B cell (primary cell): ENCODE results near the gene MYCBP2. TPM values are rescaled to one million over a fixed set of nuclear protein-coding genes. Genes with fewer than 3 reads are reported as not detected.

Source experiments
- ATAC-seq: fragments of 200-7000 bp; cut with Tn5 transposase; one replicate; pipeline ENCODE4 v1.10.0; 2021; ENCODE audit warnings: low read depth, mild to moderate bottlenecking, moderate number of reproducible peaks, moderate library complexity
- CTCF ChIA-PET: fragments of 350-600 bp; sonication (Branson Sonifier 250); formaldehyde crosslinking; loops from one replicate; lab custom pipeline; 2021; ENCODE audit warnings: antibody characterized with exemption, inconsistent platforms; lab: Charles Lee
- POLR2A ChIA-PET: fragments of 350-600 bp; sonication (Branson Sonifier 250); formaldehyde crosslinking; loops from one replicate; lab custom pipeline; 2021; ENCODE audit warnings: antibody characterized with exemption; lab: Charles Lee
- DNase-seq: peaks from one replicate; pipeline ENCODE4 v3.0.0; 2013
- H2AFZ ChIP-seq: 2 replicates; pipeline ENCODE4 v1.6.1; 2012; ENCODE audit warnings: mild to moderate bottlenecking, low read depth, low read length; ENCODE audit not compliant: insufficient read depth, poor library complexity, severe bottlenecking
- H3K27ac ChIP-seq, 2 donors: 1 replicate in 1 of 2; 2 replicates in 1 of 2; pipeline ENCODE4 v1.5.1; 2012 to 2013; ENCODE audit warnings: low read length in 2 of 2, mild to moderate bottlenecking in 2 of 2, moderate library complexity in 1 of 2
- H3K27me3 ChIP-seq, 4 experiments: fragments of 200-600 bp in 1 of 4; sonication (generic) in 1 of 4; replicated peaks in 1 of 4; 1 replicate in 2 of 4; 2 replicates in 2 of 4; pipeline versions ENCODE4 v1.6.1 to v1.7.0; 2013 to 2016; ENCODE audit warnings: low read length in 3 of 4, mild to moderate bottlenecking in 2 of 4, mixed read lengths in 1 of 4, moderate library complexity in 1 of 4; ENCODE audit not compliant: insufficient read depth in 4 of 4, control insufficient read depth in 3 of 4; ENCODE audit errors: control extremely low read depth in 1 of 4
- H3K36me3 ChIP-seq, 2 experiments: replicated peaks in 1 of 2; 1 replicate in 1 of 2; 2 replicates in 1 of 2; pipeline versions ENCODE4 v1.6.1 to v1.7.1; 2013; ENCODE audit warnings: low read length in 1 of 2; ENCODE audit not compliant: insufficient read depth in 2 of 2, control insufficient read depth in 1 of 2; ENCODE audit errors: control extremely low read depth in 1 of 2, extremely low read depth in 1 of 2
- H3K4me1 ChIP-seq, 2 donors: fragments of 200-600 bp in 1 of 2; sonication (generic) in 1 of 2; 1 replicate in 1 of 2; 2 replicates in 1 of 2; pipeline versions ENCODE4 v1.5.1 to v1.6.1; 2013 to 2017; ENCODE audit warnings: low read length in 2 of 2; ENCODE audit not compliant: control insufficient read depth in 2 of 2, insufficient read depth in 2 of 2
- H3K4me2 ChIP-seq: replicated peaks from 2 replicates; pipeline ENCODE3; 2012; ENCODE audit warnings: mild to moderate bottlenecking, low read depth, low read length; ENCODE audit not compliant: poor library complexity, severe bottlenecking
- H3K4me3 ChIP-seq, 5 experiments: fragments of 200-600 bp in 1 of 5; sonication (generic) in 1 of 5; 1 replicate in 3 of 5; 2 replicates in 2 of 5; pipeline versions ENCODE4 v1.5.1 to v1.7.0; 2011 to 2016; ENCODE audit warnings: low read length in 4 of 5, mild to moderate bottlenecking in 4 of 5, low read depth in 2 of 5, control low read depth in 1 of 5, moderate library complexity in 1 of 5; ENCODE audit not compliant: insufficient read depth in 1 of 5; ENCODE audit errors: control extremely low read depth in 1 of 5, extremely low read depth in 1 of 5
- H3K79me2 ChIP-seq: fragments of 200-600 bp; sonication (generic); one replicate; pipeline ENCODE4 v1.6.0; 2016; ENCODE audit warnings: low read length; ENCODE audit not compliant: control insufficient read depth, insufficient read depth
- H3K9ac ChIP-seq: fragments of 200-600 bp; sonication (generic); 2 replicates; pipeline ENCODE4 v1.6.1; 2017; ENCODE audit warnings: mild to moderate bottlenecking, low read length, moderate library complexity
- H3K9me3 ChIP-seq, 3 donors: one replicate each; pipeline versions ENCODE4 v1.6.1 to v1.7.1; 2013; ENCODE audit warnings: low read length in 2 of 3; ENCODE audit not compliant: control insufficient read depth in 2 of 3, insufficient read depth in 1 of 3; ENCODE audit errors: control extremely low read depth in 1 of 3
- H4K20me1 ChIP-seq: 2 replicates; pipeline ENCODE4 v1.6.0; 2012; ENCODE audit warnings: mild to moderate bottlenecking, low read length; ENCODE audit not compliant: insufficient read depth, control insufficient read depth, poor library complexity, severe bottlenecking
- H3K27ac Mint-ChIP-seq: one replicate; pipeline ENCODE4 v1.8.0; 2021; ENCODE audit warnings: mixed read lengths
- H3K27me3 Mint-ChIP-seq: one replicate; pipeline ENCODE4 v1.8.0; 2021; ENCODE audit warnings: mixed read lengths
- H3K4me1 Mint-ChIP-seq: one replicate; pipeline ENCODE4 v1.8.0; 2021; ENCODE audit warnings: mixed read lengths
- H3K4me3 Mint-ChIP-seq: one replicate; pipeline ENCODE4 v1.8.0; 2021; ENCODE audit warnings: mixed read lengths
- H3K9me3 Mint-ChIP-seq: one replicate; pipeline ENCODE4 v1.8.0; 2022; ENCODE audit warnings: mixed read lengths; ENCODE audit not compliant: insufficient read depth
- EZH2 ChIP-seq: IDR thresholded peaks from 2 replicates; pipeline ENCODE4 v1.6.1; 2012; ENCODE audit warnings: borderline replicate concordance, low read depth, mild to moderate bottlenecking, moderate library complexity, low read length; ENCODE audit not compliant: insufficient read depth, poor library complexity, severe bottlenecking
- WGBS: methylation state at CpG from one replicate; pipeline ENCODE4 v1.1.5; 2013; ENCODE audit warnings: missing lambda C conversion rate; ENCODE audit not compliant: insufficient coverage; 5-methylcytosine and 5-hydroxymethylcytosine counted together
- intact Hi-C: fragments of 100-400 bp; cut with micrococcal nuclease; formaldehyde crosslinking; loops from one replicate; pipeline ENCODE4 v1.10.0; 2022
- polyA plus RNA-seq: library from polyadenylated mRNA; depleted of rRNA; stranded (reverse); fragments of >200 nt; gene quantifications from 2 replicates; pipeline ENCODE4 v1.2.3, GENCODE V29; 2012
- total RNA-seq, 2 donors: library from RNA; stranded (reverse); fragments of 120-200 nt in 1 of 2; gene quantifications; 1 replicate in 1 of 2; 2 replicates in 1 of 2; pipeline versions ENCODE4 v1.2.3 to v1.2.4, GENCODE V29; 2013 to 2022
- TF ChIP-seq, protein P1 (sequence below): fragments of 200-600 bp; IDR thresholded peaks from one replicate; pipeline ENCODE4 v1.8.0; 2022; ENCODE audit warnings: antibody characterized with exemption, mild to moderate bottlenecking

MYCBP2 gene
- total and polyA plus RNA-seq, 2 donors (not counting 1 experiment from before 2014, with no cell fraction given): 84.0 to 237 TPM

DNA sequence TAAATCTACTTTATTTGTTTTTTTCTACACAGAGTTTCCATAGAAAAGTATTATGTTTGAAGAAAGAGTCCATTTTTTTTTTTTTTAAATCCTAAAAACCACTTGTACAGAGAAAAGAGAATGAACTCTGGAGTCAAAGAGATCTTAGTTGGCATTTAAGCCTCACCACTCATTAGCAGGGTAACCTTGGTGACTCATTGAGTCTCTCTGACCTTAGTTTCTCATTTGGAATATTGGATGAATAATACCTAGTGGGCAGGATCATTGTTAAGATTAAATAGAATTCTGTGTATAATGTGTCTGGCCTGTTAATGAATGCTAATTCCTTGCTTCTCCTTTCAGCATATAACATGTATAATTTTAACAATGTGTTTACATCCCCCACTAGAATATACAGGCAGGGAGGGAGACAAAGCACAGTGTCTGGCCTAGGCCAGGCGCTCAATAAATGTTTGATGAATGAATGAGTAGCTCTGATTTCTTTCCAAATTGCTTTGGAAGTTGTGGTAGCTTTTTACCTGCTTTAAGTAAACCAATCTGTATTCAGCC lies 48.7 kb upstream of the MYCBP2 start:
- H3K27me3 ChIP-seq: no peaks in the 10 kb centered on the region
- H3K27ac Mint-ChIP-seq: no peak overlapping the region
- CTCF ChIA-PET: no interaction called here
- no peak for DNase-seq
- ATAC-seq: no peak
- H4K20me1 ChIP-seq: no peaks in the 10 kb centered on the region
- H3K27ac ChIP-seq: no peak overlapping the region
- H3K9me3 ChIP-seq: peaks cover 0 to 2% (median 0%) of the 10 kb centered on the region in 3 donors
- H3K36me3 ChIP-seq: no peaks in the 10 kb centered on the region
- peaks cover 5 to 7% of the 10 kb centered on the region in 2 donors for H3K4me1 ChIP-seq
- TF ChIP-seq, protein P1, sequence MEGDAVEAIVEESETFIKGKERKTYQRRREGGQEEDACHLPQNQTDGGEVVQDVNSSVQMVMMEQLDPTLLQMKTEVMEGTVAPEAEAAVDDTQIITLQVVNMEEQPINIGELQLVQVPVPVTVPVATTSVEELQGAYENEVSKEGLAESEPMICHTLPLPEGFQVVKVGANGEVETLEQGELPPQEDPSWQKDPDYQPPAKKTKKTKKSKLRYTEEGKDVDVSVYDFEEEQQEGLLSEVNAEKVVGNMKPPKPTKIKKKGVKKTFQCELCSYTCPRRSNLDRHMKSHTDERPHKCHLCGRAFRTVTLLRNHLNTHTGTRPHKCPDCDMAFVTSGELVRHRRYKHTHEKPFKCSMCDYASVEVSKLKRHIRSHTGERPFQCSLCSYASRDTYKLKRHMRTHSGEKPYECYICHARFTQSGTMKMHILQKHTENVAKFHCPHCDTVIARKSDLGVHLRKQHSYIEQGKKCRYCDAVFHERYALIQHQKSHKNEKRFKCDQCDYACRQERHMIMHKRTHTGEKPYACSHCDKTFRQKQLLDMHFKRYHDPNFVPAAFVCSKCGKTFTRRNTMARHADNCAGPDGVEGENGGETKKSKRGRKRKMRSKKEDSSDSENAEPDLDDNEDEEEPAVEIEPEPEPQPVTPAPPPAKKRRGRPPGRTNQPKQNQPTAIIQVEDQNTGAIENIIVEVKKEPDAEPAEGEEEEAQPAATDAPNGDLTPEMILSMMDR: no peak
- no peak for TF ChIP-seq EZH2
- H2AFZ ChIP-seq: no peak overlapping the region
- H3K4me1 Mint-ChIP-seq: peaks cover 14% of the 10 kb centered on the region
- no peak overlapping the region for H3K4me3 Mint-ChIP-seq
- H3K79me2 ChIP-seq: no peaks in the 10 kb centered on the region
- no peak overlapping the region for H3K4me2 ChIP-seq
- no peaks in the 10 kb centered on the region for H3K27me3 Mint-ChIP-seq
- H3K4me3 ChIP-seq: no peak overlapping the region
- H3K9ac ChIP-seq: no peak overlapping the region
- intact Hi-C loops: no loop called here
- POLR2A ChIA-PET: no interaction called here
- whole genome bisulfite sequencing: no CpG with 5 or more reads among the region's 1 CpG
- no peaks in the 10 kb centered on the region for H3K9me3 Mint-ChIP-seq

DNA sequence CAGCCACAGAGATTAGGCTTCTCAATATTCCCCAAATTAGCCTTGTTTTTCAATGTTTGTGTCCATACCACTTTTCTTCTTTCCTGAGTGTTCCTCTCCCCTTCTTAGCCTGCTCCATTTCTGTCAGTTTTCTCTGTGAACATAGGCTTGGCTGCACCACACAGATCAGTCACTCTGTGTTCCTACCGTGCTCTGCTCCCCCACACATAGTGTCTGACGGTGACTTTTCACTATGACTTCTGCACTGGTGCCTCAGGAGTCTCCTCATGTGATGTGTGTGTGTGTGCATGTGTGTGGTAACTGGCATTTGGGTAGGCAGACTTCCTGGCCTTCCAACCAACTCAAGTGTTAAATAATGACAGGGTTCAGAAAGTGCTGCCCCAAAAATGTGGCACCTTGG lies 47.9 kb upstream of the MYCBP2 start:
- ATAC-seq: no peak
- peaks cover 14% of the 10 kb centered on the region for H3K4me1 Mint-ChIP-seq
- POLR2A ChIA-PET: no interaction called here

More for the DNA sequence above, 47.9 kb upstream of the MYCBP2 start:
- no peaks in the 10 kb centered on the region for H3K9me3 Mint-ChIP-seq
- Histone ChIP-seq H3K79me2 (no peaks in the 10 kb centered on the region), H3K27ac (no peak overlapping the region), H3K4me3 (no peak overlapping the region), H3K9me3 (peaks cover 0 to 2% (median 0%) of the 10 kb centered on the region in 3 donors), H3K4me1 (peaks cover 5 to 7% of the 10 kb centered on the region in 2 donors), H3K27me3 (no peaks in the 10 kb centered on the region), H2AFZ (peak overlapping the region; percentile 13), H4K20me1 (no peaks in the 10 kb centered on the region), H3K9ac (no peak overlapping the region), H3K4me2 (no peak overlapping the region), H3K36me3 (no peaks in the 10 kb centered on the region)
- no peak overlapping the region for H3K4me3 Mint-ChIP-seq
- intact Hi-C loops: no loop called here
- H3K27me3 Mint-ChIP-seq: no peaks in the 10 kb centered on the region
- no peak for DNase-seq
- no peak overlapping the region for H3K27ac Mint-ChIP-seq
- CTCF ChIA-PET: no interaction called here
- WGBS: no CpG with 5 or more reads among the region's 2 CpGs
- TF ChIP-seq, protein P1: no peak
- no peak for TF ChIP-seq EZH2
